GM18873 (cell line): ENCODE measurements around the gene EHBP1L1.
A peak's percentile ranks its signal among the peaks of the same experiment; 100 is the strongest.
"Not testable (repeated sequence)": the region's sequence is repeated elsewhere in the genome, so short reads cannot be mapped to it uniquely, and the experiment has no call there.

Experiments used
- ATAC-seq: cut with Tn5 transposase; IDR thresholded peaks from one replicate; pipeline ENCODE4 v1.9.1; 2021; ENCODE audit warnings: mild to moderate bottlenecking, moderate library complexity, moderate number of reproducible peaks; ENCODE audit not compliant: unreplicated experiment, low FRiP score

EHBP1L1 gene

GRCh38 chr11:65560555-65561418 lies 15.1 kb upstream of the EHBP1L1 start:
- ATAC-seq, result no peak

GRCh38 chr11:65562020-65562419 lies 13.8 kb upstream of the EHBP1L1 start:
- no peak for ATAC-seq

DNA sequence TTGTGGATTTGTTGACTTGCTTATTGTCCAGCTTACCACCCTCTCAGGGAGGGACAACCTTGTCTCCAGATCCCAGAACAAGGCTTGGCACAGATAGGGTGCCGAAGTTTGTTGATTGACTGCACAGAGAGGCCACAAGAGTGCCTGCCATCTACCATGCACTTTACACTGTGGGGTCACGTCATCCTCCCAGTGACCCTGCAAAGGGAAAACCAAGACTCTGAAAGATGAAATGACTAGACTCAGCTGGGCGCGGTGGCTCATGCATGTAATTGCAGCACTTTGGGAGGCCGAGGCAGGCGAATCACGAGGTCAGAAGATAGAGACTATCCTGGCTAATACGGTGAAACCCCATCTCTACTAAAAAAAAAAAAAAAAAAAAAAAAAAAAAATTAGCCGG lies 13.1 kb upstream of the EHBP1L1 start:
- no peak for ATAC-seq

DNA sequence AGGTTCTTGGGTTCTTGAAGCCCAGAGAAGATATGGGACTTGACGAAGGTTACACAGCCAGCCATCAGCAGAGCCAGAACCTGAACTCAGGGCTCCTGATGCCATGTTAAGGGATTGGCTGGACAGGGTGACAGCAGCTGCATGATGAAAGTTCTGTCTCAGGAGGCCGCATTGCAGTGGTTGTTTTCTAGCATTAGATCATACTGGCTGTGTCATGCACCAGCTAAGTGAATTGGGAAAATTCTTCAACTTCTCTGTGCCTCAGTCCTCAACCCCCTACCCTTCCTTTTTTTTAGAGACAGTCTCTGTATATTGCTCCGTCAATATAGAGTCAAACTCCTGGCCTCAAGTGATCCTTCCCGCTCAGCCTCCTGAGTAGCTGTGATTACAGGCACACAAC lies 12.3 kb upstream of the EHBP1L1 start:
- ATAC-seq, result no peak

DNA sequence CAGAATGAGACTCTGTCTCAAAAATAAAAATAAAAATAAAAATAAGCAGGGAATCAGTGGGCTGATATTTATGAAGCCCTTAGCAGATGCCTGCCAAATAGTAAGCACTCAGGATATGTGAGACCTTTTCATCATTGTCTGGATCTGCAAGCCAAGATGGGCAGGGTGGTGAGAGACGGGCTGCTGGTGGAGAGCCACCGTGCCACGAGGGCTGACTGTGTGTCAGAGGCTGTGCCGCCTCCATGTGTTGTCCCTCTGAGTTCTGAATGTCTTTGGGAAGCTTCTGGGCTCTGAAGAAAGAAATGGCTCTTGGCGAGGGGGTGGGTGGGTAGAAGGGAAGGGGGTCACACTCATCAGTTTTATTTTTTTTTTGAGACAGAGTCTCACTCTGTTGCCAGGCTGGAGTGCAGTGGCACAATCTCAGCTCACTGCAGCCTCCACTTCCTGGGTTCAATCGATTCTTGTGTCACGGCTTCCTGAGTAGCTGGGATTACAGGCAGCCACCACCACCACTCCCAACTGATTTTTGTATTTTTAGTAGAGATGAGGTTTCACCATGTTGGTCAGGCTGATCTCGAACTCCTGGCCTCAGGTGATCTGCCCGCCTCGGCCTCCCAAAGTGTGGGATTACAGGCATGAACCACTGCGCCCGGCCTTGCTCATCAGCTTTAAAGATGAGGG lies 10.8 kb upstream of the EHBP1L1 start:
- ATAC-seq, result not testable (repeated sequence)

DNA sequence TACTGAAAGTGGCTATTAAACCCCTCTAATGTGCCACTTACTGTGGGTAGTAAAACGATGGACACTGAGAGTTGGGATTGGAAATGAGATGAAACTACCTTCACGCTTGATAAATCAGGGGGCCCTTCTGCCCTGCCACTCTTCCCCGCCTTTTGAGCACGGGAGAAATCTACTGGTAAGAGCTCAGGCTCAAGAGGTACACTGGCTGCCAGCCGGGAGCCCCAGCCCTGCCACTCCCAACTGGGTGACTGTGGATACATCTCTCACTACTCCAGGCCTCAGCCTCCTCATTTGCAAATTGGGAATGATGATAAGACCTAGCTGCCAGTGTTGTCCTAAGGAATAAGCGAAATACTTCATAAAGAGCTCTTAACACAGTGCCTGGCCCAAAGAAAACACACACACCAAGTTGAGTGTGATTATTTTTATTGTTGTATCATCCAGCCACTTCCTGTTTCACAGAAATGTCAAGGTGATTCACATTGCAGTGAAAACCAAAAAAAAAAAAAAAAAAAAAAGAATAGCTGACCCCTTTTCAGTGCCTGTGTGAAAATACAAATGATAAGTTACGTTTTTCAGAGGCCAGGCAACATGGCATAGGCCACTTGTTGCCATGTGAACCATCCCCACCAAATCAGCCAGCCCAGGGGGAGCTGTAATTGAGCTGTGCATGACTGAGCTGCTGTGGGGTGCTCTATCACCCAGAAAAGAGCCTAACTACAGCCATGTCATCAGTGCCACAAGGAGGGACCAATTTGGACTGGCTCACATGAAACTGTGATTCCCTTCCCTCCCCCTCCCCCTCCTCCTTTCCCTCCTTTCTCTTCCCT lies 10.0 kb upstream of the EHBP1L1 start:
- no peak for ATAC-seq

GRCh38 chr11:65569164-65569972 lies 6.5 kb upstream of the EHBP1L1 start:
- no peak for ATAC-seq

DNA sequence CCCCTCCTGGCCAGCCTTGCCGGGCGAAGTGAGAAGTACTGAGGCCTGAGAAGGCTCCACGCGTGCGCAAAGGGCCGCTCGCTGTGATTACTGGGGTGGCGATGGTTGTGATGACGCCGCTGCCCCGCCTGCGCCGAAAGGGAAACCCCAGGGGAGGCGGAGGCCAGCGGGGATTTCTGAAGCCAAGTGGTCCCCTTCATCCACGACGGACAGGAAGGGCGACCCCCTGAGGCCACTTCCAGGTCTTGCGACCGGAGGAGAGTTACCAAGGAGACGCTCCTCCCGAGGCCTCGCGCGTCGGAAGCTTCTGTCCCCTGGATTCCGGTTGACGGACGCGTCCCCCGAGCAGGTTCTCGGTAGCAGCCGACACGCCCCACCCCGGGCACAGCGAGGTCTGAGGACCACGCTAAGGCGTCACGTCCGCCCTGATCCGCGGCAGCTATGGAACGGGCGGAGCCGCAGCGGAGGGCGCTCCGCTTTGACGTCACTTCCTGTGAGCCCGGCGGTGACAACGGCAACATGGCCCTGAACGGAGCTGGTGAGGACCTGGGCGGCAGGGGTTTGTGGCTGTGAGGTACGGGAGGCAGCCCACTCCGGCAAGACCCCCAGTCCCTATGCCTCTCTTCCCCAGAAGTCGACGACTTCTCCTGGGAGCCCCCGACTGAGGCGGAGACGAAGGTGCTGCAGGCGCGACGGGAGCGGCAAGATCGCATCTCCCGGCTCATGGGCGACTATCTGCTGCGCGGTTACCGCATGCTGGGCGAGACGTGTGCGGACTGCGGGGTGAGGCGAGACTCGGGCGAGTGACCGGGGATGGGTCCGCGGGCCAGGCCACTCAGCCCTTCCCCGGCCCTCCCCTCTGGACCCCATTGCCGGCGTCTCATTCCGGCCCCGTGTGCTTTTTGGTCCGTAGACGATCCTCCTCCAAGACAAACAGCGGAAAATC lies 5.6 kb upstream of the EHBP1L1 start, which contains the start of gene ZNRD2:
Gene ZNRD2 (plus strand): TSS at position 505 of the 946 bp plus-strand sequence. CDS start 15 bp downstream, at position 520.
- ATAC-seq, result peak; percentile 58

DNA sequence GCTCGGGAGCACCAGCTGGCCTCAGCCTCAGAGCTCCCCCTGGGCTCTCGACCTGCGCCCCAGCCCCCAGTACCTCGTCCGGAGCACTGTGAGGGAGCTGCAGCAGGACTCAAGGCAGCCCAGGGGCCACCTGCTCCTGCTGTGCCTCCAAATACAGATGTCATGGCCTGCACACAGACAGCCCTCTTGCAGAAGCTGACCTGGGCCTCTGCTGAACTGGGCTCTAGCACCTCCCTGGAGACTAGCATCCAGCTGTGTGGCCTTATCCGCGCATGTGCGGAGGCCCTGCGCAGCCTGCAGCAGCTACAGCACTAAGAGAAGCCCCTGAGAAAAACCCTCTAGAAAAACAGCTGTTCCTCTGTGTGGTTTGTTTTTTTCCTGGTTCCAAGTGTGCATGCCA lies 4.4 kb upstream of the EHBP1L1 start:
- no peak for ATAC-seq

- ATAC-seq, result no peak
Measured at GRCh38 chr11:65571940-65572339, 3.9 kb upstream of the EHBP1L1 start.

DNA sequence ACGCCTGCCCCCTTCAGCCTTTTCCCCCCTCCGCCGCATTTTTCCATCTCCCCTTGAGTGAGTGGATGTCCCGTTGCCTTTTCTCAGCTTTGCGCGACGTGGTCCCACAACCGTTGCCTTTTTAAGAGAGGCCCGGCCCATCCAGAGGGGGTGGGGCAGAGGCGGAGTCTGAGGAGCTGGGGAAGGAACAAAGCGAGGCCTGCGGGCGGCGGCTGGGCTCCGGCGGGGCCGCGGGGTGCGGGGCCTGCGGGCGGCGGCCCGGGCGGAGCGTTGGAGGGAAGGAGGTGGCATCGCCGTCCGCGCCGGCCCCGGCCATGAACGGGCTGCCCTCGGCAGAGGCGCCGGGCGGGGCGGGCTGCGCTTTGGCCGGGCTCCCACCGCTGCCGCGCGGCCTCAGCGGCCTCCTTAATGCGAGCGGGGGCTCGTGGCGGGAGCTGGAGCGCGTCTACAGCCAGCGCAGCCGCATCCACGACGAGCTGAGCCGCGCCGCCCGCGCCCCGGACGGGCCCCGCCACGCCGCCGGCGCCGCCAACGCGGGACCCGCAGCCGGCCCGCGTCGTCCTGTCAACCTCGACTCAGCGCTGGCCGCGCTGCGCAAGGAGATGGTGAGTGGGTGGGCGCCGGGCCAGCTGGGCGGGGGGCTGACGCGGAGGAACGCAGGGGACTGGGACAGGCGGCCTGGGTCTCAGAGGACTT lies 3.3 kb upstream of the EHBP1L1 start, which contains the start of gene FAM89B:
Gene FAM89B (plus strand): TSS at position 183 of the 696 bp plus-strand sequence. CDS start 132 bp downstream, at position 315.
- no peak for ATAC-seq

DNA sequence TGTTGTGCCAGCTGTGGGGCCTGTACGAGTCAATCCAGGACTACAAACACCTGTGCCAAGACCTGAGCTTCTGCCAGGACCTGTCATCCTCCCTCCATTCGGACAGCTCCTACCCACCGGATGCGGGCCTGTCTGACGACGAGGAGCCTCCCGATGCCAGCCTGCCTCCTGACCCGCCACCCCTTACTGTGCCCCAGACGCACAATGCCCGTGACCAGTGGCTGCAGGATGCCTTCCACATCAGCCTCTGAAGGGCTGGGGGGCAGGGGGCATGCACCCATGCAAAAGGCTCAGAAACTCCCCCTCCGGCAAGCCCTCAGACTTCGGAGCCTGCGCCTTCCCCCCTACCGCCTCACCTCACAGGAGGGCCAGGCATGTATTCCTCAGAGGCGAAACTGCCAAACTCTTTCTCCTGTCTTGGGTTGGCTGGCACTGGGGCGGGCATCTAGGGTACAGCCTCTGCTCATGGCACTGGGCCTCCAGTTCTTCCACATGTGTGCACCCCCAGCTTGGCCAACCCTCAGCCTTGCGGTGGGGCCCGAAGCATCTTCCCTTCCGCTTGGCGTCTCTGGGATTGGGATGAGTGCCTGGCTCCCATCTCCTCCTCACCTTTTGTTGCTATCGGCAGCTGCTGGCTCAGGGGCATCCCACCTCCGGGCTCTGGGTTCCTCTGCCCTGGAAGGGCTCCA lies 2.3 kb upstream of the EHBP1L1 start:
- no peak for ATAC-seq

- ATAC-seq, result peak; percentile 24
Measured at GRCh38 chr11:65574109-65574810, 1.6 kb upstream of the EHBP1L1 start.

- ATAC-seq, result no peak
Measured at GRCh38 chr11:65574811-65575567, 864 bp upstream of the EHBP1L1 start.

DNA sequence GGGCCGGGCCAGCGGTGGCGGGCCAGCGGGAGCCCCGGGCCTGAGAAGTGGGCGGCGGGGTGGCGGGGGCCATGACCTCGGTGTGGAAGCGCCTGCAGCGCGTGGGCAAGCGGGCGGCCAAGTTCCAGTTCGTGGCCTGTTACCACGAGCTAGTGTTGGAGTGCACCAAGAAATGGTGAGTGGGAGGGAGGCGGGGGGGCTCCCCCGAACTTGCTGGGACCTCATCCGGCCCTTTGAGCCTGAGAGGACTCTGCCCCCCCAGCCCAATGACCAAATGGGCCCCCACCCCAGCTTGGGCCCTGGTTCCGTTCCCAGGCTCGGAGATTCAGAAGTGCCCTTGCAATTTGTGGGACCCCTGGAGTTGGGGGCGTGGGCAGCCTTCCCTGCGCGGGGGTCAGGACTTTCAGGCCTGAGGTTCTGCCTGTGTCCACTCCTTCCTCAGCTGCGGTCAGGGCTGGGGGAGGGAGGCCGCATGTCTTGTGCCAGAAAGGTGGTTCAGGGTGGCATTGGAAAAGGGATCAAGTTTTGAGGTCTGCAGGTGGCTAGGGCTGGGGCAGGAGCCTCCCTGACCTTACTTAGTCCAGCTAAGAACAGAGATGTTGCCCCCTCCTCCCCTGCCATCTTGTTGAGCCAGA lies 496 bp downstream of the EHBP1L1 start:
- no peak for ATAC-seq
